Endothelial cell of umbilical vein (primary cell): ENCODE results near the gene PLXNA3. TPM values are rescaled to one million over a fixed set of nuclear protein-coding genes. Genes with fewer than 3 reads are reported as not detected.

ENCODE experiments used
- BruUV-seq: library from RNA; stranded (reverse); fragments of 400-500 nt; replicated peaks from 2 replicates; lab custom pipeline; 2021; lab: Mats Ljungman, UMichigan
- CTCF ChIA-PET: fragments of 300-600, 350-600 bp; sonication (Branson Sonifier 250); formaldehyde crosslinking; loops from one replicate; lab custom pipeline; 2021; ENCODE audit warnings: antibody characterized with exemption, inconsistent platforms; lab: Charles Lee
- POLR2A ChIA-PET: fragments of 300-600, 350-600 bp; sonication (Branson Sonifier 250); formaldehyde crosslinking; loops from one replicate; lab custom pipeline; 2021; ENCODE audit warnings: antibody characterized with exemption, inconsistent platforms; lab: Charles Lee
- DNase-seq: peaks from one replicate; pipeline ENCODE4 v3.0.0-alpha.2; 2011; ENCODE audit warnings: low read depth, low spot score
- FAIRE-seq: peaks from 2 replicates; lab custom pipeline; 2011; peaks lifted over from hg19 to GRCh38; lab: Jason Lieb, UNC
- H2AFZ ChIP-seq: 2 replicates; pipeline ENCODE4 v1.6.0; 2012; ENCODE audit warnings: low read depth, low read length, control low read depth, inconsistent platforms
- H3K27ac ChIP-seq: 2 replicates; pipeline ENCODE4 v1.5.1; 2011; ENCODE audit warnings: low read depth, mild to moderate bottlenecking, control low read depth, low read length, moderate library complexity; ENCODE audit not compliant: insufficient read depth
- H3K27me3 ChIP-seq, 2 experiments: 2 replicates each; pipeline versions ENCODE4 v1.6.0 to v1.6.1; 2011; ENCODE audit warnings: low read length in 2 of 2, mixed read lengths in 1 of 2; ENCODE audit not compliant: control insufficient read depth in 2 of 2, insufficient read depth in 2 of 2
- H3K36me3 ChIP-seq, 2 experiments: 2 replicates in 1 of 2; 3 replicates in 1 of 2; pipeline ENCODE4 v1.5.1; 2011; ENCODE audit warnings: low read length in 2 of 2, mild to moderate bottlenecking in 1 of 2, moderate library complexity in 1 of 2; ENCODE audit not compliant: control insufficient read depth in 2 of 2, insufficient read depth in 2 of 2; ENCODE audit errors: extremely low read depth in 1 of 2
- H3K4me1 ChIP-seq: 3 replicates; pipeline ENCODE4 v1.5.1; 2011; ENCODE audit warnings: mild to moderate bottlenecking, low read length; ENCODE audit not compliant: control insufficient read depth, insufficient read depth; ENCODE audit errors: extremely low read depth
- H3K4me2 ChIP-seq: 2 replicates; pipeline ENCODE4 v1.6.1; 2011; ENCODE audit warnings: low read length, control low read depth, mixed read lengths; ENCODE audit not compliant: insufficient read depth
- H3K4me3 ChIP-seq, 3 experiments: fragments of 200-600 bp in 1 of 3; sonication (generic), shearing (Covaris generic) in 1 of 3; replicated peaks in 1 of 3; 2 replicates each; pipeline ENCODE4 v1.5.1; 2011 to 2016; ENCODE audit warnings: control low read depth in 3 of 3, low read length in 3 of 3, mild to moderate bottlenecking in 2 of 3, inconsistent platforms in 1 of 3, low read depth in 1 of 3, moderate library complexity in 1 of 3; ENCODE audit not compliant: insufficient read depth in 1 of 3
- H3K79me2 ChIP-seq: 2 replicates; pipeline ENCODE4 v1.6.0; 2012; ENCODE audit warnings: low read length, inconsistent platforms; ENCODE audit not compliant: control insufficient read depth, insufficient read depth
- H3K9ac ChIP-seq: replicated peaks from 2 replicates; pipeline ENCODE3; 2011; ENCODE audit warnings: low read length, control low read depth; ENCODE audit not compliant: insufficient read depth; ENCODE audit errors: extremely low read depth
- H3K9me1 ChIP-seq: replicated peaks from 3 replicates; pipeline ENCODE4 v1.6.0; 2011; ENCODE audit warnings: mild to moderate bottlenecking, low read length; ENCODE audit not compliant: control insufficient read depth, insufficient read depth; ENCODE audit errors: extremely low read depth
- H3K9me3 ChIP-seq: replicated peaks from 2 replicates; pipeline ENCODE4 v1.5.1; 2012; ENCODE audit warnings: low read length, inconsistent platforms; ENCODE audit not compliant: control insufficient read depth, insufficient read depth
- H4K20me1 ChIP-seq: replicated peaks from 2 replicates; pipeline ENCODE3; 2011; ENCODE audit warnings: mild to moderate bottlenecking, low read length; ENCODE audit not compliant: control insufficient read depth, insufficient read depth; ENCODE audit errors: extremely low read depth
- CTCF ChIP-seq, 2 donors: IDR thresholded peaks; 1 replicate in 1 of 2; 2 replicates in 1 of 2; pipeline ENCODE4 v1.5.1; 2011; ENCODE audit warnings: low read length in 2 of 2, mild to moderate bottlenecking in 2 of 2, moderate library complexity in 2 of 2, control low read depth in 1 of 2, inconsistent platforms in 1 of 2, low read depth in 1 of 2; ENCODE audit not compliant: insufficient read depth in 1 of 2; ENCODE audit errors: extremely low read depth in 1 of 2
- EZH2 ChIP-seq: IDR thresholded peaks from 2 replicates; pipeline ENCODE4 v1.6.1; 2012; ENCODE audit warnings: borderline replicate concordance, low read depth, mild to moderate bottlenecking, moderate library complexity, low read length, inconsistent platforms; ENCODE audit not compliant: severe bottlenecking
- FOS ChIP-seq: IDR thresholded peaks from 2 replicates; pipeline ENCODE4 v1.6.1; 2011; ENCODE audit warnings: mild to moderate bottlenecking, low read length, moderate library complexity, borderline replicate concordance; ENCODE audit not compliant: insufficient read depth
- GATA2 ChIP-seq: IDR thresholded peaks from 2 replicates; pipeline ENCODE4 v1.7.0; 2011; ENCODE audit warnings: low read depth, mild to moderate bottlenecking, moderate library complexity, mixed read lengths, low read length; ENCODE audit not compliant: insufficient read length, insufficient read depth
- JUN ChIP-seq: IDR thresholded peaks from 2 replicates; pipeline ENCODE4 v1.6.1; 2011; ENCODE audit warnings: borderline replicate concordance, low read depth; ENCODE audit not compliant: insufficient read length, insufficient read depth
- MYC ChIP-seq: IDR thresholded peaks from one replicate; pipeline ENCODE4 v1.6.1; 2011; ENCODE audit warnings: mild to moderate bottlenecking, low read depth, low read length
- POLR2A ChIP-seq: IDR thresholded peaks from 2 replicates; pipeline ENCODE4 v1.6.1; 2012; ENCODE audit warnings: low read depth, mild to moderate bottlenecking, control low read depth, low read length
- POLR2AphosphoS5 ChIP-seq: IDR thresholded peaks from 2 replicates; pipeline ENCODE4 v1.6.1; 2012; ENCODE audit warnings: low read depth, mild to moderate bottlenecking, control low read depth, low read length, moderate library complexity; ENCODE audit not compliant: insufficient read depth
- dilution Hi-C: fragments of 300-500 bp; cut with MboI; formaldehyde crosslinking; loops from one replicate; pipeline ENCODE4 v1.15.0; 2019; ENCODE audit warnings: low sequenced_read_pairs; ENCODE audit not compliant: extremely low pct_ligation_motif_present
- intact Hi-C: fragments of 100-400 bp; cut with micrococcal nuclease; formaldehyde crosslinking; loops from one replicate; pipeline ENCODE4 v1.10.0; 2022
- polyA plus RNA-seq, 4 experiments: library from polyadenylated mRNA; depleted of rRNA in 3 of 4; stranded (reverse) in 3 of 4; unstranded in 1 of 4; fragments of >200 nt; gene quantifications; 2 replicates each; pipeline versions ENCODE4 v1.2.1 to v1.2.3, GENCODE V29; 2011 to 2012; ENCODE audit warnings: missing spikeins in 1 of 4
- total RNA-seq: library from RNA; stranded (reverse); gene quantifications from 2 replicates; pipeline ENCODE4 v1.2.3, GENCODE V29; 2021
- TF ChIP-seq, protein P1 (sequence below): IDR thresholded peaks from 2 replicates; pipeline ENCODE4 v1.6.1; 2011; ENCODE audit not compliant: insufficient read depth, insufficient read length

PLXNA3 gene
- total and polyA plus RNA-seq, 2 donors (not counting 3 experiments of a cell fraction or from before 2014, with no cell fraction given) = 56.8 to 58.6 TPM

DNA sequence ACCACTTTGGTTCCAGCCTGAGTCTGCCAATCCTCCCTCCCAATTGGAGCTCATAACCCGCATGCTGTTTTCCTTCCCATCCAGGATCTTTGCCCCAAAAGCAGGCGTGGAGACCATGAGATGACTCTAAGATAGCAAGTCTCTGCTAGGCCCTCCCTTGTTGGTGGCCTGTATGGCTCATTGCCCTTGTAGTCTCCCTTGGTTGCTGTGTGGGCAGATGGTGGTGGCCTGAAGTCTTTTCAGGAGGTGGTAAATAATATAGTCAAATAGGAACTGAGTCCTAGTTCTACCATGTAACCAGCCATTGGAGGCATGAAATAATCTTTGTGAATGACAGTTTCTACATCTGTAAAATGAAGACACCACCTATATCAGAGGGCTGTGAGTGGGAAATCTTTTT lies 28.4 kb upstream of the PLXNA3 start:
- H3K36me3 ChIP-seq = peaks cover 2 to 23% of the 10 kb centered on the region in 2 experiments
- H3K27ac ChIP-seq = peak overlapping the region; percentile 1
- H2AFZ ChIP-seq = no peak overlapping the region
- no peaks in the 10 kb centered on the region for H3K27me3 ChIP-seq
- ChIA-PET CTCF (no interaction called here), POLR2A (interaction anchor here (0.6 kb wide), 1 partner anchor 29 kb away, joined by 7 read pairs; no protein-coding TSS in a partner anchor)
- peaks cover 23% of the 10 kb centered on the region for H3K79me2 ChIP-seq
- no peaks in the 10 kb centered on the region for H3K9me3 ChIP-seq
- H3K4me1 ChIP-seq = peaks cover 28% of the 10 kb centered on the region
- intact Hi-C loops = loop anchor here (5.0 kb wide), 1 partner anchor 88 kb away; the partner anchor contains the start of gene FAM3A
- TF ChIP-seq, protein P1, sequence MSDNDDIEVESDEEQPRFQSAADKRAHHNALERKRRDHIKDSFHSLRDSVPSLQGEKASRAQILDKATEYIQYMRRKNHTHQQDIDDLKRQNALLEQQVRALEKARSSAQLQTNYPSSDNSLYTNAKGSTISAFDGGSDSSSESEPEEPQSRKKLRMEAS = no peak
- TF ChIP-seq CTCF (IDR thresholded peaks at IDR 0.05; ENCODE audit: extremely low read depth in 1 of 2, insufficient read depth in 1 of 2, low read depth in 1 of 2, low read length in 2 of 2) = no peak
- no peak for TF ChIP-seq EZH2
- no peak for TF ChIP-seq POLR2A
- no peak for TF ChIP-seq POLR2AphosphoS5
- no peak for TF ChIP-seq MYC
- TF ChIP-seq FOS = no peak
- no peak for TF ChIP-seq JUN
- TF ChIP-seq GATA2 = no peak
- no peak overlapping the region for H3K9ac ChIP-seq
- no peaks in the 10 kb centered on the region for H4K20me1 ChIP-seq
- H3K4me2 ChIP-seq = peak overlapping the region; percentile 82
- H3K9me1 ChIP-seq = no peaks in the 10 kb centered on the region
- TSS peak; percentile 61 for BruUV-seq
- FAIRE-seq (no peak), DNase-seq (no peak)
- dilution Hi-C loops = no loop called here
- peak overlapping the region in 1 of 3 experiments; percentile 73 for H3K4me3 ChIP-seq
